Naive B cell (primary cell): ENCODE results near the gene MINDY2. TPM values are rescaled to one million over a fixed set of nuclear protein-coding genes. Genes with fewer than 3 reads are reported as not detected.
"Not testable (repeated sequence)": the region's sequence is repeated elsewhere in the genome, so short reads cannot be mapped to it uniquely, and the experiment has no call there.

ENCODE experiments used
- ATAC-seq, 2 donors: fragments of 150-1000 bp; cut with Tn5 transposase; 2 replicates each; pipeline ENCODE4 v1.10.0; 2021; ENCODE audit warnings: low read depth in 2 of 2, mild to moderate bottlenecking in 2 of 2, moderate library complexity in 2 of 2
- DNase-seq: peaks from one replicate; pipeline ENCODE4 v3.0.0; 2022
- H3K27ac Mint-ChIP-seq, 6 donors: one replicate each; pipeline ENCODE4 v1.8.0; 2020 to 2022; ENCODE audit warnings: mild to moderate bottlenecking in 6 of 6, mixed read lengths in 6 of 6, moderate library complexity in 5 of 6, inconsistent platforms in 2 of 6
- H3K27me3 Mint-ChIP-seq, 3 donors: one replicate each; pipeline ENCODE4 v1.8.0; 2021 to 2022; ENCODE audit warnings: mixed read lengths in 3 of 3, mild to moderate bottlenecking in 1 of 3
- H3K36me3 Mint-ChIP-seq, 2 donors: one replicate each; pipeline ENCODE4 v1.8.0; 2020 to 2022; ENCODE audit warnings: mixed read lengths in 2 of 2, inconsistent platforms in 1 of 2, mild to moderate bottlenecking in 1 of 2
- H3K4me1 Mint-ChIP-seq, 3 donors: one replicate each; pipeline ENCODE4 v1.8.0; 2020 to 2022; ENCODE audit warnings: mixed read lengths in 3 of 3, inconsistent platforms in 1 of 3, mild to moderate bottlenecking in 1 of 3, moderate library complexity in 1 of 3
- H3K4me3 Mint-ChIP-seq, 8 donors: one replicate each; pipeline ENCODE4 v1.8.0; 2020 to 2022; ENCODE audit warnings: mild to moderate bottlenecking in 8 of 8, mixed read lengths in 8 of 8, moderate library complexity in 8 of 8, inconsistent platforms in 2 of 8
- H3K9me3 Mint-ChIP-seq, 7 donors: one replicate each; pipeline ENCODE4 v1.8.0; 2020 to 2022; ENCODE audit warnings: mixed read lengths in 7 of 7, mild to moderate bottlenecking in 5 of 7, inconsistent platforms in 2 of 7, moderate library complexity in 1 of 7
- polyA plus RNA-seq, 6 donors: library from polyadenylated mRNA; unstranded; fragments of 300-500 nt; fragmentation: Illumina TruSeq; gene quantifications; one replicate each; pipeline ENCODE4 v1.2.3, GENCODE V29; 2021; ENCODE audit warnings: low read depth in 6 of 6

The MINDY2 gene
- polyA plus RNA-seq, 6 donors from 2014 or later = 6.3 to 20.2 (median 12.1) TPM

DNA sequence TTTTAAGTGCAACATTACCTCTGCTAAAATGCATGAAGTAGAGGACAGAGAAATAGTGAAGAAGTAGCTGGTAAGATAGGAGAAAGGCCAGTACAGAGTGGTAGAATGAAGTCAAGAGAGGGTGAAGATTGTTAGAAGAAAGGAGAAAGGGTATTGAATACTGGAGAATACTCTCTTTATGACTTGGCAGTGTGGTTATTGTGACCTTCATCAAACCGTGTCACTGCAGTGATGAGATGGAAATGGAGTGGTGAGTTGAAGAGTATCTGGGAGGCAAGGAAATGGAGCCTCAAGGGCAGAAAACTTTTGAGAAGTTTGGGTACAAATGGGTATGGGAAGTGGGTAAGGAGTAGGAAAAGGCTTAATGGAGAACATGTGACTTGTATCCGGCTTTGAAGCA lies 24.7 kb downstream of the MINDY2 start:
- Mint-ChIP-seq H3K4me3 (no peak overlapping the region), H3K4me1 (peaks cover 23 to 41% (median 30%) of the 10 kb centered on the region in 3 donors), H3K36me3 (peaks cover 18 to 24% of the 10 kb centered on the region in 2 donors), H3K9me3 (peaks cover 0 to 5% (median 0%) of the 10 kb centered on the region in 7 donors), H3K27me3 (no peaks in the 10 kb centered on the region), H3K27ac (peak overlapping the region in 3 of 6 donors; percentile 4 to 72 (median 59))
- ATAC-seq = no peak
- no peak for DNase-seq

DNA sequence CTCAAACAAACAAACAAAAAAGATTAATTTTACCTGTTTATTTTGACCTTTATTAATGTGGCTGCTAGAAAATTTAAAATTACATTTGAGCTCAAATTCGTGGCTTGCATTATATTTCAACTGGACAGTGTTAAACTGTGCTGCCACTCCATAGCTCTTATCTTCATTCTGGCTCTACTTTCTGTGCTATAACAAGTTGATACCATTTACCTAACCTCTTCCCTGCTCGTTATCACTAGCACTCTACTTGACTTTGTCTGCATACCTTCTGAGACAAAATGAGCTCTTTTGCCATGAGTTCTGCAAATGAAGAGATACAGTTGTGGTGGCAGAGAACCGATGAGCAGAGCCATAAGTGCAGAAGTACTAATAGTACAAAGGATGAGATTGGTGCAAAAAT lies 26.4 kb downstream of the MINDY2 start:
- peaks cover 0 to 5% (median 0%) of the 10 kb centered on the region in 7 donors for H3K9me3 Mint-ChIP-seq
- DNase-seq (no peak), ATAC-seq (no peak)
- no peaks in the 10 kb centered on the region for H3K27me3 Mint-ChIP-seq
- H3K36me3 Mint-ChIP-seq = peaks cover 15% of the 10 kb centered on the region in 2 donors
- no peak overlapping the region for H3K27ac Mint-ChIP-seq
- H3K4me1 Mint-ChIP-seq = peaks cover 23 to 41% (median 33%) of the 10 kb centered on the region in 3 donors
- no peak overlapping the region for H3K4me3 Mint-ChIP-seq

DNA sequence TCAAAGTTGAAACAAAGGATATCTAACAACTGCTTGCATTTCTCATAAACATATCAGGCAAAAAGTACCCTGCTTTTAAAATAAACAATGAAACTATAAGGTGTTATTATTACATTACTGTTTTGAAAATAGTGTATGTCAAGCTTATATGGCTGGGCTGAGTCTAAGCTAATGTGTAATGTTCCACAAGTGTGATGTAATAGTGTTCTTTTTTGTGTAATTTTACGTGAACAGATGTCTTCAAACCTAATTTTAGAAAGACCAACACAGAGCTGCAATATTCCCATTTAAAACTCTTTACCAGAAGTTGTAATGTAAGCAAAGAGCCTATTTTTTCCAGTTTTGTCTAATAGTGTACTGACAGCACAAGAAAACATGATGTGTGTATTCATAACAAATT lies 34.0 kb downstream of the MINDY2 start:
- DNase-seq = no peak
- peaks cover 11 to 22% (median 19%) of the 10 kb centered on the region in 3 donors for H3K4me1 Mint-ChIP-seq
- H3K9me3 Mint-ChIP-seq = no peaks in the 10 kb centered on the region
- peaks cover 0 to 9% of the 10 kb centered on the region in 2 donors for H3K36me3 Mint-ChIP-seq
- H3K27ac Mint-ChIP-seq = peak overlapping the region in 2 of 6 donors; percentile 41 to 72
- no peak overlapping the region for H3K4me3 Mint-ChIP-seq
- ATAC-seq = no peak
- no peaks in the 10 kb centered on the region for H3K27me3 Mint-ChIP-seq

DNA sequence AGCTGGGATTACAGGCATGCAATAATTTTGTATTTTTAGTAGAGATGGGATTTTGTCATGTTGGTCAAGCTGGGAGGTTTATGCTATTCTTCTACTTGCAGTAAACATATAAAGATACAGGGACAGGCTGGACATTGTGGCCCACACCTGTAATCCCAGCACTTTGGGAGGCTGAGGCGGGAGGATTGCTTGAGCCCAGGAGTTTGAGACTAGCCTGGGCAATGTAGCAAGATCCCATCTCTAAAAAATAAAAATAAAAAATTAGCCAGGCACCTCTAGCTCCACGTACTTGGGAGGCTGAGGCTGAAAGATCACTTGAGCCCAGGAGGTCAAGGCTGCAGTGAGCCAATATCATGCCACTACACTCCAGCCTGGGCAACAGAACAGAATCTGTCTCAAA lies 52.2 kb downstream of the MINDY2 start:
- not testable (repeated sequence) for DNase-seq, H3K27me3 Mint-ChIP-seq, ATAC-seq, H3K36me3 Mint-ChIP-seq, H3K9me3 Mint-ChIP-seq
- peak overlapping the region in 1 of 8 donors; percentile 60 for H3K4me3 Mint-ChIP-seq
- H3K27ac Mint-ChIP-seq = peak overlapping the region in 4 of 6 donors; percentile 11 to 49 (median 13)
- H3K4me1 Mint-ChIP-seq = peaks cover 6 to 30% (median 13%) of the 10 kb centered on the region in 3 donors

DNA sequence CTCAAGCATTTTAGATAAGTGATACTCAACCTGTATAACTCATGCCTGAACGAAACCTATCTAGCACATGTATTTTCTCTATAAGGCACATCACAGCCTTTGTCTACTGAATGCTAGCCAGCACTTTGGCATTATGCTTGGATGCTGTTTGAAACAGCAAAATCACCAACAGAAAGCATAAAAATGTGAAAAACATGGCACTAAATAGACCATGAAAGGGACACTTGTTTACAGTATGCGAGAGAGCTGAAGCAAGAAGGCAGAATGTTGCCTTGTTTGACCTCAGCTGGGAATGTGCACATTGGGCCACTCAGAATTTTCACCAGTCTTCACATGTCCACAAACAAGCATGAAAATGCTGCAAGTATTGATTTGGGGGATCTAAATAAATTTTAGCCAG lies 59.5 kb downstream of the MINDY2 start:
- H3K27ac Mint-ChIP-seq = no peak overlapping the region
- no peaks in the 10 kb centered on the region for H3K27me3 Mint-ChIP-seq
- DNase-seq (no peak), ATAC-seq (no peak)
- H3K4me1 Mint-ChIP-seq = peaks cover 39 to 57% (median 43%) of the 10 kb centered on the region in 3 donors
- peaks cover 0 to 8% of the 10 kb centered on the region in 2 donors for H3K36me3 Mint-ChIP-seq
- no peaks in the 10 kb centered on the region for H3K9me3 Mint-ChIP-seq
- peak overlapping the region in 2 of 8 donors; percentile 32 to 40 for H3K4me3 Mint-ChIP-seq

DNA sequence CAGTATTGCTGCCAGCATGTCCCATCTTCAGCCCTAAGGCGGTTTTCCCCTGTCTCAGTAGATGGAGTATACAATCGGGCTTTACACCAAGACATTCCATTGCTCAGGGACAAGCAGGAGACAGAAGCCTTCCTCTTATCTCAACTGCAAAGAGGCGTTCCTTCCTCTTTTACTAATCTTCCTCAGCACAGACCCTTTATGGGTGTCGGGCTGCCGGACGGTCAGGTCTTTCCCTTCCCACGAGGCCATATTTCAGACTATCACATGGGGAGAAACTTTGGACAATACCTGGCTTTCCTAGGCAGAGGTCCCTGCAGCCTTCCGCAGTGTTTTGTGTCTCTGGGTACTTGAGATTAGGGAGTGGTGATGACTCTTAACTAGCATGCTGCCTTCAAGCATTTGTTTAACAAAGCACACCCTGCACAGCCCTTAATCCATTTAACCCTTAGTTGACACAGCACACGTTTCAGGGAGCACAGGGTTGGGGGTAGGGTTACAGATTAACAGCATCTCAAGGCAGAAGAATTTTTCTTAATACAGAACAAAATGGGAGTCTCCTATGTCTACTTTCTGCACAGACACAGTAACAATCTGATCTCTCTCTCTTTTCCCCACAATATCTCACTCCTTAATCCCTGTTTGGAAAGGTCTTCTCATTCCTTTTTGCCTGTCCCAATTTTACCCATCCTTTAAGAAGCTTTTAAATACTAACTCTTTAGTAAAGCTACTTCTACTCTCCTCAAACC lies 62.8 kb downstream of the MINDY2 start:
- DNase-seq, H3K9me3 Mint-ChIP-seq, ATAC-seq, H3K36me3 Mint-ChIP-seq, H3K27me3 Mint-ChIP-seq: not testable (repeated sequence)
- Mint-ChIP-seq H3K27ac (peak overlapping the region in 5 of 6 donors; percentile 41 to 90 (median 66)), H3K4me1 (peaks cover 31 to 38% (median 33%) of the 10 kb centered on the region in 3 donors), H3K4me3 (peak overlapping the region in 7 of 8 donors; percentile 70 to 92 (median 78))

DNA sequence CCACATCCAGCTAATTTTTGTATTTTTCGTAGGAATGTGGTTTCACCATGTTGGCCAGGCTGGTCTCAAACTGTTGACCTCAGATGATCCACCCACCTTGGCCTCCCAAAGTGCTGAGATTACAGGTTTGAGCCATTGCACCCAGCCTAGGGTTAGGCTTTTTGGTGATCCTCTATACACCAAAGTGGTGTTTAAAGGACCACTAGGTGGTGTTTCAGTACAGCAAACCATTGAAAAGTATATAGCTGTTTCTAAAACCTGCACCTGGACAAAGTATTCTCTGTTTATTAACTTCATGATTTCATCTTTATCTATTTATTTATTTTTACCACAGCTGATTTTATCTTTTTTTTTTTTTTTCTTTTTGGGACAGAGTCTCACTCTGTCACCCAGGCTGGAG lies 68.4 kb downstream of the MINDY2 start:
- Mint-ChIP-seq H3K9me3 (no peaks in the 10 kb centered on the region), H3K27me3 (no peaks in the 10 kb centered on the region), H3K4me3 (no peak overlapping the region), H3K4me1 (peaks cover 6 to 29% (median 11%) of the 10 kb centered on the region in 3 donors), H3K36me3 (no peaks in the 10 kb centered on the region), H3K27ac (peak overlapping the region in 1 of 6 donors; percentile 61)
- ATAC-seq (no peak), DNase-seq (no peak)

DNA sequence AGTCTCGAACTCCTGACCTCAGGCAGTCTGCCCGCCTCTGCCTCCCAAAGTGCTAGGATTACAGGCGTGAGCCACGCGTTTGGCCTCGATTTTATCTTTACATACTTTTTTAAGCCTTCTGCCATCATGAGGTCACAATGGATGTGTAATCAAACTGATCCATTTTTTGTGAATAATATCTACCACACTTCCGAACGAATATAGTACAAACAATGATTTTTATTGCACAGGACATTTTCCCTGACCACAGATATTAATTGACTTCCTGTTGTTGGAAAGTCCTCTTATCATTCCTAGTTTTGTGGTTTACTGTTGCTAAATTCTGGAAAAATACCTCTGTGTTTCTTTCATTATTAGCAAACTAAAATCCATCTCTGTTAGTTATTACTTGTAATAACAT lies 68.9 kb downstream of the MINDY2 start:
- DNase-seq (no peak), ATAC-seq (no peak)
- Mint-ChIP-seq H3K4me1 (peaks cover 6 to 29% (median 11%) of the 10 kb centered on the region in 3 donors), H3K27ac (peak overlapping the region in 1 of 6 donors; percentile 83), H3K27me3 (no peaks in the 10 kb centered on the region), H3K9me3 (no peaks in the 10 kb centered on the region), H3K36me3 (no peaks in the 10 kb centered on the region), H3K4me3 (no peak overlapping the region)

DNA sequence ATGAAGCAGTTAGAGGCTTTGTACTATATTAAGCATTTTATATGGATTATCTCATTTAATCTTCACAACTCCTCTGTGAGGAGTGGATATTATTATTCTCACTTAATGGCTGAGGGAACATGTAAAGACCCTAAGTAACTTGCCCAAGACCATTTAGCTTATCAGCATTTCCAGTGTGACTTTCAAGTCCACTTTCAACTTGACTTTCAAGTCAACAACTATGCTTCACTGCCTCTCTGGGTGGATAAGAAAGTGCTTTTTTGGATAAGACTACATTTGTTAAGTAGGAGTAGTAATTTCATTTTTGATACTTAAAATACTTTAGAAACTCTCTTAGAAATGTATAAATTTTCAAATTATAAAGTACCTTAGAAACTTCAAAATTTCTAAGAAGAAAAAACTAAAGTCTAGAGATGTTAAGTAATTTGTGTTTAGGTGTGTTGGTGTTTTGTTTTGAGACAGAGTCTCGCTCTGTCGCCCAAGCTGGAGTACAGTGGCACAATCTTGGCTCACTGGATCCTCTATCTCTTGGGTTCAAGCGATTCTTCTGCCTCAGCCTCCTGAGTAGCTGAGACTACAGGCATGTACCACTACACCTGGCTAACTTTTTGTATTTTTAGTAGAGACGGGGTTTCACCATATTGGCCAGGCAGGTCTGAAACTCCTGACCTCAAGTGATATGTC lies 71.8 kb downstream of the MINDY2 start:
- H3K4me3 Mint-ChIP-seq = peak overlapping the region in 3 of 8 donors; percentile 4 to 27 (median 20)
- no peak for ATAC-seq
- H3K4me1 Mint-ChIP-seq = peaks cover 6 to 29% (median 15%) of the 10 kb centered on the region in 3 donors
- no peak for DNase-seq
- H3K9me3 Mint-ChIP-seq = no peaks in the 10 kb centered on the region
- H3K27ac Mint-ChIP-seq = peak overlapping the region in 3 of 6 donors; percentile 47 to 75 (median 58)
- H3K27me3 Mint-ChIP-seq = no peaks in the 10 kb centered on the region
- peaks cover 7 to 8% of the 10 kb centered on the region in 2 donors for H3K36me3 Mint-ChIP-seq

DNA sequence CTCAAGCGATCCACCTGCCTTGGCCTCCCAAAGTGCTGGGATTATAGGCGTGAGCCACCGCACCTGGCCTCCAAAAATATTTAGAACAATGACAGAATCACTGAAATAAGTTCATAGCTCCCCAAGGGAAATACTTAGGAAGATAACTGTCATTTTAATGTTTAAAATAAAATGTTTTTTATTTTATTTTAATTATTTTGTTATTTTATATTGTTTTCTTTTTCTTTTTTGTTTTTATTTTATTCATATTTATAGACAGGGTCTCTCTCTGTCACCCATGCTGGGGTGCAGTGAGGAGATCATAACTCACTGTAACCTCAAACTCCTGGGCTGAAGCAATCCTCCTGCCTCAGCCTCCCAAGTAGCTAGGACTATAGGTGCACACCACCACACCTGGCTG lies 80.1 kb downstream of the MINDY2 start:
- not testable (repeated sequence) for ATAC-seq, H3K4me3 Mint-ChIP-seq, H3K9me3 Mint-ChIP-seq, H3K27me3 Mint-ChIP-seq, DNase-seq, H3K4me1 Mint-ChIP-seq, H3K27ac Mint-ChIP-seq
- peaks cover 14 to 31% of the 10 kb centered on the region in 2 donors for H3K36me3 Mint-ChIP-seq

DNA sequence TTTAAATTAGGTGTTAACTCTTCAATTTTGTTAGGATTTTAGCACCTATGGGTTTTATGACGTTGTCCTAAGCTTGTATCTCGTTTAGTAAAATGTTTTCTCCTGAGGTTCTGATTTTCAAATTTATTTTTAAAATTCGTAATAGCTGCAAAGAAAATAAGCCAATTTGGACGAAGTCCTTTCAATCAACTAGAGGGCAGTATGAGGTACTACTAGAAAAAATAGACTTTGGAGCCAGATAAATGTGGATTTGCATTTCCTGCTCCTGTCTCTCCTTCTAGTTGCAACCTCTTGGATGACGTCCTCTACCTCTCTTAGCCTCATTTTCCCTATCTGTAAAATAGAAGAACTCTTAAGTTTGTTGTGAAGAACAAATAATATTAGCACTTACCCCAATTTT lies 81.2 kb downstream of the MINDY2 start:
- Mint-ChIP-seq H3K27ac (no peak overlapping the region), H3K36me3 (peaks cover 11 to 28% of the 10 kb centered on the region in 2 donors), H3K4me1 (peaks cover 0 to 5% (median 0%) of the 10 kb centered on the region in 3 donors), H3K9me3 (no peaks in the 10 kb centered on the region), H3K27me3 (no peaks in the 10 kb centered on the region), H3K4me3 (no peak overlapping the region)
- ATAC-seq (no peak), DNase-seq (no peak)

DNA sequence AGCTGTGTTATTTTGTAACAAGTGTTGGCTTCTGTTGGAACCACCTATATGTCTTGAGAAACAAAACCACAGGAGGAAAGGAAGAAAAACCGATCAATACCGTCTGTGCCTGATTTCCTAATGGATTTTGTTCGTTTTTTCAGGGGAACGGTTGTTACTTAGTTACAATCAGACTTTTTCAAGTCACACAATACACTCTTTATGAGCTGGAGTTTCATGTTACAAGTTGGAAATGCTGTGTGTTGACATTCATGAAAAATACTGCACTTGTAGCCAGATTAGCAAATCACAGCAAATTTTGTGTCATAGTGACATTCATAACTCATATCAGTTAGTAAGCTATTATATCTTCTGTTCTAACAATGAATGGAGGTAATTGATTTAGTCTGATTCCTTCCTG lies 83.5 kb downstream of the MINDY2 start:
- no peak for ATAC-seq
- no peak for DNase-seq
- Mint-ChIP-seq H3K27me3 (no peaks in the 10 kb centered on the region), H3K4me3 (no peak overlapping the region), H3K4me1 (no peaks in the 10 kb centered on the region), H3K36me3 (peaks cover 0 to 17% of the 10 kb centered on the region in 2 donors), H3K27ac (peak overlapping the region in 1 of 6 donors; percentile 49), H3K9me3 (no peaks in the 10 kb centered on the region)

DNA sequence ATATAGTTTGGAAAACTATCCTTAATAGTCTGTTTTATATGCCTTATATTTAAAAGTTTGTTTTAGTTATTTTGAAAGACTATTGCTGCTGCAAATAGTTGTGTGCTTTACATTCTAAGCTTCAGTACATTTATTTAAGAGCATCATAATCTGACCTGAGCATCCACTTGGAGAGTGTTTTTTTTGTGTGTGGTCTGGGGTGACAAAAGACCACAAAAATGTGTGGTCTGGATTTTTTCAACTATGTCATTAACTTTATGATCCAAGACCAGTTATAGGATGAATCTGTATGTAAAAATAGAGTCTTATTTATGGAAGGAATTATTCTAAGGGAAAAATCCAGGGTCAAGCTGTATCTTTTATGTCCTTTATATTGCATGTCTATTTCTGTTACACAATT lies 85.0 kb downstream of the MINDY2 start:
- no peaks in the 10 kb centered on the region for H3K4me1 Mint-ChIP-seq
- DNase-seq = no peak
- peaks cover 0 to 17% of the 10 kb centered on the region in 2 donors for H3K36me3 Mint-ChIP-seq
- no peaks in the 10 kb centered on the region for H3K9me3 Mint-ChIP-seq
- no peak overlapping the region for H3K4me3 Mint-ChIP-seq
- no peak for ATAC-seq
- no peaks in the 10 kb centered on the region for H3K27me3 Mint-ChIP-seq
- H3K27ac Mint-ChIP-seq = no peak overlapping the region

DNA sequence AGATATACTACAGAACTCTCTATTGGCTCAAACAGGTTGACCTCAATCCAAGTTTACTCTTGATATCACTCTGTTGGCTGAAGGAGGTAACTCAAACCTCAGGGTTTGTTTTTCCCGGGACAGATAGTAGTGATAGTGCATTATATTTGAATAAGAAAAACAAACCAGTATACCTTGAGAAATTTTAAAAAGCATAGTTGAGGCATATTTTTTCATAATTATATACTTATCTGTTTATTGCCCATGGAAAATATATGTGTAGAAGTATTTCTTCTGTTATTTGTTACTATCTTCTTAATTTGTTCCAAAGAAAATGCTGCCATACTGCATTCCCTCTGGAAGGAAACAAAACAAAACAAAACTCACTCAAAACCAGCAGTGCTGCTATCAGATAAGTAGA lies 85.5 kb downstream of the MINDY2 start:
- H3K27ac Mint-ChIP-seq, H3K9me3 Mint-ChIP-seq, H3K4me3 Mint-ChIP-seq, H3K27me3 Mint-ChIP-seq, DNase-seq, ATAC-seq, H3K4me1 Mint-ChIP-seq: not testable (repeated sequence)
- H3K36me3 Mint-ChIP-seq = peaks cover 0 to 17% of the 10 kb centered on the region in 2 donors
